Gastroesophageal sphincter (tissue), 4 donors: ENCODE data around the gene DSPP. TPM values are rescaled to one million over a fixed set of nuclear protein-coding genes. Genes with fewer than 3 reads are reported as not detected.

Experiments
- ATAC-seq: fragments of 150-250 bp; one replicate; pipeline ENCODE4 v1.9.1; 2016; ENCODE audit warnings: mild to moderate bottlenecking, moderate library complexity
- H3K27ac ChIP-seq, 4 donors: fragments of 200-600 bp; sonication (generic) in 3 of 4; 1 replicate in 3 of 4; 2 replicates in 1 of 4; pipeline ENCODE4 v1.5.1; 2016 to 2019
- H3K27me3 ChIP-seq: fragments of 200-600 bp; sonication (generic); one replicate; pipeline ENCODE4 v1.5.1; 2019
- H3K36me3 ChIP-seq, 2 donors: fragments of 200-600 bp; sonication (generic); one replicate each; pipeline ENCODE4 v1.5.1; 2019; ENCODE audit warnings: control low read depth in 1 of 2
- H3K4me1 ChIP-seq, 3 donors: fragments of 200-600 bp; sonication (generic); 1 replicate in 2 of 3; 2 replicates in 1 of 3; pipeline ENCODE4 v1.5.1; 2016 to 2019; ENCODE audit warnings: control low read depth in 2 of 3
- H3K4me3 ChIP-seq, 2 donors: fragments of 200-600 bp; sonication (generic); one replicate each; pipeline ENCODE4 v1.5.1; 2019; ENCODE audit warnings: mild to moderate bottlenecking in 1 of 2, moderate library complexity in 1 of 2
- H3K9me3 ChIP-seq, 3 donors: fragments of 200-600 bp; sonication (generic); one replicate each; pipeline ENCODE4 v1.5.1; 2017 to 2019; ENCODE audit warnings: control low read depth in 2 of 3
- CTCF ChIP-seq, 4 experiments: fragments of 200-600 bp in 2 of 4; fragments of 450-650 bp in 2 of 4; sonication (generic) in 1 of 4; IDR thresholded peaks; one replicate each; pipeline ENCODE4 v1.5.1; 2017 to 2019; ENCODE audit warnings: antibody characterized with exemption in 4 of 4, mild to moderate bottlenecking in 2 of 4, moderate library complexity in 2 of 4
- EP300 ChIP-seq: sonication (generic); formaldehyde crosslinking; IDR thresholded peaks from one replicate; pipeline ENCODE4 v1.6.1; 2017; ENCODE audit warnings: antibody characterized with exemption, mild to moderate bottlenecking
- POLR2A ChIP-seq, 2 donors: fragments of 450-650 bp; IDR thresholded peaks; one replicate each; pipeline ENCODE4 v1.6.1; 2017; ENCODE audit warnings: antibody characterized with exemption in 2 of 2, mild to moderate bottlenecking in 2 of 2, moderate library complexity in 1 of 2
- POLR2AphosphoS5 ChIP-seq: sonication (generic); formaldehyde crosslinking; IDR thresholded peaks from one replicate; pipeline ENCODE4 v1.6.1; 2017; ENCODE audit warnings: antibody characterized with exemption
- WGBS, 2 donors: methylation state at CpG; one replicate each; pipeline ENCODE4 v1.1.5; 2018; ENCODE audit warnings: low coverage in 1 of 2; 5-methylcytosine and 5-hydroxymethylcytosine counted together
- total RNA-seq, 4 donors: library from RNA; depleted of rRNA; stranded (reverse); fragments of >200 nt; gene quantifications; one replicate each; pipeline ENCODE4 v1.1.0, GENCODE V29; 2016

Gene DSPP
- total RNA-seq, 4 donors from 2014 or later = not detected

GRCh38 chr4:87575983-87576382, 32.3 kb upstream of the DSPP start:
- Histone ChIP-seq H3K4me3 (no peak overlapping the region), H3K9me3 (no peaks in the 10 kb centered on the region), H3K27ac (no peak overlapping the region), H3K27me3 (no peaks in the 10 kb centered on the region), H3K4me1 (no peaks in the 10 kb centered on the region), H3K36me3 (no peaks in the 10 kb centered on the region)
- ATAC-seq = no peak
- TF ChIP-seq CTCF (IDR thresholded peaks at IDR 0.05) (no peak), POLR2AphosphoS5 (no peak), POLR2A (IDR thresholded peaks at IDR 0.05) (no peak), EP300 (no peak)

- no peaks in the 10 kb centered on the region for H3K36me3 ChIP-seq
- H3K4me1 ChIP-seq = no peaks in the 10 kb centered on the region
- no peak overlapping the region for H3K4me3 ChIP-seq
- WGBS, 2 donors = 33 to 36% methylated on average over 2 of the region's 2 CpGs
- H3K9me3 ChIP-seq = no peaks in the 10 kb centered on the region
- no peaks in the 10 kb centered on the region for H3K27me3 ChIP-seq
- TF ChIP-seq POLR2A (IDR thresholded peaks at IDR 0.05) (no peak), CTCF (IDR thresholded peaks at IDR 0.05) (no peak), POLR2AphosphoS5 (no peak), EP300 (no peak)
- no peak overlapping the region for H3K27ac ChIP-seq
- ATAC-seq = no peak
Observed at GRCh38 chr4:87579478-87579877, 28.9 kb upstream of the DSPP start.

- WGBS, 2 donors = 60 to 71% methylated on average over 1 to 3 of the region's 3 CpGs
- Histone ChIP-seq H3K36me3 (no peaks in the 10 kb centered on the region), H3K4me3 (no peak overlapping the region), H3K27ac (no peak overlapping the region), H3K4me1 (no peaks in the 10 kb centered on the region), H3K9me3 (no peaks in the 10 kb centered on the region), H3K27me3 (no peaks in the 10 kb centered on the region)
- no peak for ATAC-seq
- TF ChIP-seq POLR2AphosphoS5 (no peak), POLR2A (IDR thresholded peaks at IDR 0.05) (no peak), CTCF (IDR thresholded peaks at IDR 0.05) (no peak), EP300 (no peak)
Observed at GRCh38 chr4:87580057-87580456, 28.3 kb upstream of the DSPP start.

GRCh38 chr4:87584222-87584908, 24.0 kb upstream of the DSPP start:
- no peaks in the 10 kb centered on the region for H3K27me3 ChIP-seq
- peaks cover 0 to 4% (median 0%) of the 10 kb centered on the region in 3 donors for H3K4me1 ChIP-seq
- WGBS, 2 donors = 45 to 77% methylated on average over 1 to 2 of the region's 2 CpGs
- no peaks in the 10 kb centered on the region for H3K9me3 ChIP-seq
- no peak for ATAC-seq
- TF ChIP-seq POLR2AphosphoS5 (no peak), CTCF (IDR thresholded peaks at IDR 0.05) (no peak), EP300 (no peak), POLR2A (IDR thresholded peaks at IDR 0.05) (no peak)
- H3K27ac ChIP-seq = no peak overlapping the region
- H3K36me3 ChIP-seq = no peaks in the 10 kb centered on the region
- H3K4me3 ChIP-seq = no peak overlapping the region

- Histone ChIP-seq H3K9me3 (no peaks in the 10 kb centered on the region), H3K27me3 (no peaks in the 10 kb centered on the region), H3K4me3 (no peak overlapping the region), H3K4me1 (peaks cover 0 to 10% (median 0%) of the 10 kb centered on the region in 3 donors), H3K27ac (peak overlapping the region in 3 of 4 donors; percentile 7 to 33 (median 17)), H3K36me3 (no peaks in the 10 kb centered on the region)
- ATAC-seq = peak; percentile 96
- TF ChIP-seq EP300 (no peak), POLR2AphosphoS5 (peak; percentile 57)
Observed at GRCh38 chr4:87589531-87589930, 18.8 kb upstream of the DSPP start.
